ACHN (cell line): ENCODE results near the gene MLEC.

Source experiments
- DNase-seq: peaks from one replicate; pipeline ENCODE4 v3.0.0-alpha.2; 2015
- in situ Hi-C: cut with HindIII; loops from 2 replicates; pipeline ENCODE4 v1.10.0; 2017; ENCODE audit warnings: low sequenced_read_pairs, low pct_ligation_motif_present, low pct_unique_long_range_greater_than_20kb

MLEC gene

GRCh38 chr12:120686690-120687577 lies at the start of gene MLEC:
Gene MLEC (plus strand): TSS chr12:120687149. CDS start chr12:120687297, 148 bp downstream.
- peak; percentile 99 for DNase-seq
- in situ Hi-C loops = no loop called here

- in situ Hi-C loops = no loop called here
- DNase-seq = peak; percentile 30
These were observed 46.9 kb upstream of the MLEC start, which contains the start of gene CABP1 for GRCh38 chr12:120639771-120640721. Gene CABP1 (plus strand): TSS chr12:120640626. CDS start chr12:120640686, 60 bp downstream.

- peak; percentile 89 for DNase-seq
These were observed 45.8 kb upstream of the MLEC start for GRCh38 chr12:120640861-120641833.

GRCh38 chr12:120642121-120642520 lies 44.8 kb upstream of the MLEC start:
- DNase-seq = no peak
- in situ Hi-C loops = no loop called here

More at GRCh38 chr12:120640861-120641833, 45.8 kb upstream of the MLEC start:
- in situ Hi-C loops = no loop called here

GRCh38 chr12:120642826-120643225 lies 44.1 kb upstream of the MLEC start:
- in situ Hi-C loops = no loop called here
- peak; percentile 42 for DNase-seq

- no peak for DNase-seq
- in situ Hi-C loops = no loop called here
These were observed 43.4 kb upstream of the MLEC start for GRCh38 chr12:120643574-120643973.

- in situ Hi-C loops = no loop called here
- DNase-seq = no peak
These were observed 40.9 kb upstream of the MLEC start for GRCh38 chr12:120646044-120646443.

GRCh38 chr12:120647375-120647755 lies 39.6 kb upstream of the MLEC start:
- in situ Hi-C loops = no loop called here
- DNase-seq = no peak

GRCh38 chr12:120649442-120650232 lies 37.3 kb upstream of the MLEC start:
- DNase-seq = no peak
- in situ Hi-C loops = no loop called here

- DNase-seq = no peak
- in situ Hi-C loops = no loop called here
These were observed 36.7 kb upstream of the MLEC start for GRCh38 chr12:120650233-120650690.

GRCh38 chr12:120651821-120652220 lies 35.1 kb upstream of the MLEC start:
- DNase-seq = no peak

GRCh38 chr12:120652656-120653435 lies 34.1 kb upstream of the MLEC start:
- no peak for DNase-seq
- in situ Hi-C loops = no loop called here

More at GRCh38 chr12:120651821-120652220, 35.1 kb upstream of the MLEC start:
- in situ Hi-C loops = no loop called here

GRCh38 chr12:120653611-120654010 lies 33.3 kb upstream of the MLEC start:
- in situ Hi-C loops = no loop called here
- no peak for DNase-seq

- no peak for DNase-seq
- in situ Hi-C loops = no loop called here
These were observed 32.3 kb upstream of the MLEC start for GRCh38 chr12:120654656-120655055.

GRCh38 chr12:120656008-120656407 lies 30.9 kb upstream of the MLEC start:
- in situ Hi-C loops = no loop called here
- DNase-seq = no peak

- in situ Hi-C loops = no loop called here
- no peak for DNase-seq
These were observed 28.4 kb upstream of the MLEC start for GRCh38 chr12:120658286-120659150.
